Progenitor cell of endocrine pancreas (in vitro differentiated cells): ENCODE results near the gene PLEKHA6. TPM values are rescaled to one million over a fixed set of nuclear protein-coding genes. Genes with fewer than 3 reads are reported as not detected.
A peak's percentile ranks its signal among the peaks of the same experiment; 100 is the strongest.

ENCODE experiments used
- DNase-seq: peaks from one replicate; pipeline ENCODE4 v3.0.0; 2021; ENCODE audit warnings: low spot score; ENCODE audit not compliant: unreplicated experiment
- H3K27ac Mint-ChIP-seq: 2 replicates; pipeline ENCODE4 v1.8.0; 2021; ENCODE audit warnings: mild to moderate bottlenecking, moderate library complexity, mixed read lengths
- H3K27me3 Mint-ChIP-seq: 2 replicates; pipeline ENCODE4 v1.8.0; 2021; ENCODE audit warnings: mixed read lengths
- H3K36me3 Mint-ChIP-seq: 2 replicates; pipeline ENCODE4 v1.8.0; 2022; ENCODE audit warnings: mixed read lengths; ENCODE audit not compliant: insufficient read depth
- H3K4me1 Mint-ChIP-seq: 2 replicates; pipeline ENCODE4 v1.8.0; 2021; ENCODE audit warnings: low read depth, mixed read lengths
- H3K4me3 Mint-ChIP-seq: 2 replicates; pipeline ENCODE4 v1.8.0; 2021; ENCODE audit warnings: low read depth, mild to moderate bottlenecking, moderate library complexity, mixed read lengths
- H3K9me3 Mint-ChIP-seq: 2 replicates; pipeline ENCODE4 v1.8.0; 2021; ENCODE audit warnings: low read depth, mixed read lengths
- CTCF ChIP-seq: fragments of 200-600 bp; sonication (generic); IDR thresholded peaks from one replicate; pipeline ENCODE4 v1.5.0; 2021; ENCODE audit warnings: antibody characterized with exemption, mild to moderate bottlenecking; ENCODE audit not compliant: unreplicated experiment
- long read RNA-seq: library from polyadenylated mRNA; unstranded; transcript quantifications from one replicate; pipeline ENCODE4 v2.0.0, GENCODE V29; 2020
- total RNA-seq: library from RNA; stranded (reverse); gene quantifications from 2 replicates; pipeline ENCODE4 v1.2.1, GENCODE V29; 2021

PLEKHA6 gene
- 66.9 and 71.5 TPM in 2 replicates for total RNA-seq
- long read RNA-seq, partial matches to known transcripts = 5 of 35 reads
- long read RNA-seq, other reads (novel, unspliced or antisense) = 30 of 35 reads

- Mint-ChIP-seq H3K4me3 (peak within 1 kb of the TSS; percentile 42), H3K36me3 (no peaks in the 10 kb centered on the region), H3K27ac (peak within 1 kb of the TSS; percentile 69), H3K9me3 (no peaks in the 10 kb centered on the region), H3K27me3 (no peaks in the 10 kb centered on the region), H3K4me1 (peaks cover 39% of the 10 kb centered on the region)
- TF ChIP-seq CTCF = peak; percentile 38
- DNase-seq = no peak
Observed at GRCh38 chr1:204359474-204360255, at the start of gene PLEKHA6. PLEKHA6 (minus strand) TSS chr1:204359929; CDS start chr1:204273727, 86,202 bp downstream.

- H3K9me3 Mint-ChIP-seq = no peaks in the 10 kb centered on the region
- H3K4me1 Mint-ChIP-seq = peaks cover 37% of the 10 kb centered on the region
- peaks cover 14% of the 10 kb centered on the region for H3K36me3 Mint-ChIP-seq
- DNase-seq = no peak
- H3K27me3 Mint-ChIP-seq = no peaks in the 10 kb centered on the region
- H3K4me3 Mint-ChIP-seq = peak overlapping the region; percentile 99
- peak overlapping the region; percentile 78 for H3K27ac Mint-ChIP-seq
- no peak for TF ChIP-seq CTCF
Observed at GRCh38 chr1:204409123-204409522, 49.4 kb upstream of the PLEKHA6 start.

GRCh38 chr1:204408602-204409001 lies 48.9 kb upstream of the PLEKHA6 start:
- H3K4me1 Mint-ChIP-seq = peaks cover 37% of the 10 kb centered on the region
- peak overlapping the region; percentile 99 for H3K4me3 Mint-ChIP-seq
- H3K27me3 Mint-ChIP-seq = no peaks in the 10 kb centered on the region
- H3K9me3 Mint-ChIP-seq = no peaks in the 10 kb centered on the region
- TF ChIP-seq CTCF = no peak
- no peak for DNase-seq
- H3K27ac Mint-ChIP-seq = peak overlapping the region; percentile 81
- H3K36me3 Mint-ChIP-seq = peaks cover 16% of the 10 kb centered on the region

GRCh38 chr1:204408074-204408507 lies 48.4 kb upstream of the PLEKHA6 start:
- Mint-ChIP-seq H3K27ac (peak overlapping the region; percentile 81), H3K4me3 (peak overlapping the region; percentile 99), H3K36me3 (peaks cover 16% of the 10 kb centered on the region), H3K9me3 (no peaks in the 10 kb centered on the region), H3K4me1 (peaks cover 37% of the 10 kb centered on the region), H3K27me3 (no peaks in the 10 kb centered on the region)
- no peak for DNase-seq
- TF ChIP-seq CTCF = no peak

- H3K27ac Mint-ChIP-seq = peak overlapping the region; percentile 11
- H3K27me3 Mint-ChIP-seq = no peaks in the 10 kb centered on the region
- peak overlapping the region; percentile 99 for H3K4me3 Mint-ChIP-seq
- DNase-seq = no peak
- no peak for TF ChIP-seq CTCF
- peaks cover 16% of the 10 kb centered on the region for H3K36me3 Mint-ChIP-seq
- peaks cover 35% of the 10 kb centered on the region for H3K4me1 Mint-ChIP-seq
- no peaks in the 10 kb centered on the region for H3K9me3 Mint-ChIP-seq
Observed at GRCh38 chr1:204407295-204407971, 47.7 kb upstream of the PLEKHA6 start.
